ENCODE data around the gene SLC5A3. TPM values are rescaled to one million over a fixed set of nuclear protein-coding genes. Genes with fewer than 3 reads are reported as not detected.

Gene SLC5A3
- total and polyA plus RNA-seq, 2 donors (not counting 1 experiment from before 2014, with no cell fraction given) = 1.2 to 16.7 TPM

DNA sequence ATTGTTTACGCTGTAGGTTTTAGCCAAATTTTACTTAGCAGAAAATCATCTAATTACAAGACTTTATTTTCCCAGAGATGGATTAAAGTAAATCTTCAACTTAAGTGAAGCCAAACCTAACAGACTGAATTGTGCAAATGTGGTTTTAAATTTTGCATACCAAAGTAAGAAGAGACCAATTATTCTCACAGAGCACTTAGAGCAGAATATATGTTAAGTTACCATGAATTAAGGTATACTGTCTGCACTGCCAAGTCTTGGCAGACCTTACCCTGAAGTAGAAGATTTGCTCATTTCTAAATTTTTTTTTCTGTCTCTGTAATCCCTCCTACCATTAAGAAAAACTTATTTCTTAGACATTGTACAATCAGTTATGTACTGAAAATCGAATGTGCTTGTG lies 24.1 kb downstream of the SLC5A3 start:
- ATAC-seq (ENCODE audit: low read depth) (no peak), DNase-seq (no peak)
- TF ChIP-seq, protein P1, sequence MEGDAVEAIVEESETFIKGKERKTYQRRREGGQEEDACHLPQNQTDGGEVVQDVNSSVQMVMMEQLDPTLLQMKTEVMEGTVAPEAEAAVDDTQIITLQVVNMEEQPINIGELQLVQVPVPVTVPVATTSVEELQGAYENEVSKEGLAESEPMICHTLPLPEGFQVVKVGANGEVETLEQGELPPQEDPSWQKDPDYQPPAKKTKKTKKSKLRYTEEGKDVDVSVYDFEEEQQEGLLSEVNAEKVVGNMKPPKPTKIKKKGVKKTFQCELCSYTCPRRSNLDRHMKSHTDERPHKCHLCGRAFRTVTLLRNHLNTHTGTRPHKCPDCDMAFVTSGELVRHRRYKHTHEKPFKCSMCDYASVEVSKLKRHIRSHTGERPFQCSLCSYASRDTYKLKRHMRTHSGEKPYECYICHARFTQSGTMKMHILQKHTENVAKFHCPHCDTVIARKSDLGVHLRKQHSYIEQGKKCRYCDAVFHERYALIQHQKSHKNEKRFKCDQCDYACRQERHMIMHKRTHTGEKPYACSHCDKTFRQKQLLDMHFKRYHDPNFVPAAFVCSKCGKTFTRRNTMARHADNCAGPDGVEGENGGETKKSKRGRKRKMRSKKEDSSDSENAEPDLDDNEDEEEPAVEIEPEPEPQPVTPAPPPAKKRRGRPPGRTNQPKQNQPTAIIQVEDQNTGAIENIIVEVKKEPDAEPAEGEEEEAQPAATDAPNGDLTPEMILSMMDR (IDR thresholded peaks at IDR 0.05) = no peak
- no peak for TF ChIP-seq EZH2 (IDR thresholded peaks at IDR 0.05; ENCODE audit: borderline replicate concordance, insufficient read depth, low read depth, low read length, poor library complexity, severe bottlenecking)
- ChIA-PET CTCF (no interaction called here), POLR2A (no interaction called here)
- H3K9me3 ChIP-seq (ENCODE audit: control extremely low read depth in 1 of 3, control insufficient read depth in 2 of 3, insufficient read depth in 1 of 3, low read length in 2 of 3) = no peaks in the 10 kb centered on the region
- no peak overlapping the region for H3K27ac ChIP-seq (ENCODE audit: low read length in 2 of 2)
- no peaks in the 10 kb centered on the region for H3K27me3 ChIP-seq (replicated peaks in 1 of 4; ENCODE audit: control extremely low read depth in 1 of 4, control insufficient read depth in 3 of 4, insufficient read depth in 4 of 4, low read length in 3 of 4)
- H3K9me3 Mint-ChIP-seq (ENCODE audit: insufficient read depth) = no peaks in the 10 kb centered on the region
- H3K4me3 Mint-ChIP-seq = no peak overlapping the region
- no peak overlapping the region for H3K9ac ChIP-seq (ENCODE audit: low read length)
- peaks cover 3 to 10% of the 10 kb centered on the region in 2 donors for H3K4me1 ChIP-seq (ENCODE audit: control insufficient read depth in 2 of 2, insufficient read depth in 2 of 2, low read length in 2 of 2)
- whole genome bisulfite sequencing (ENCODE audit: insufficient coverage) = 100% methylated on average over 1 of the region's 2 CpGs
- intact Hi-C loops (cut with micrococcal nuclease) = no loop called here
- H3K4me1 Mint-ChIP-seq = peaks cover 64% of the 10 kb centered on the region
- H3K27ac Mint-ChIP-seq = no peak overlapping the region
- peaks cover 2 to 11% of the 10 kb centered on the region in 2 experiments for H3K36me3 ChIP-seq (replicated peaks in 1 of 2; ENCODE audit: control extremely low read depth in 1 of 2, control insufficient read depth in 1 of 2, extremely low read depth in 1 of 2, insufficient read depth in 2 of 2, low read length in 1 of 2)
- H3K4me2 ChIP-seq (replicated peaks; ENCODE audit: low read depth, low read length, poor library complexity, severe bottlenecking) = no peak overlapping the region
- H3K4me3 ChIP-seq (ENCODE audit: control extremely low read depth in 1 of 5, extremely low read depth in 1 of 5, insufficient read depth in 1 of 5, low read depth in 2 of 5, low read length in 4 of 5) = no peak overlapping the region
- H2AFZ ChIP-seq (ENCODE audit: insufficient read depth, low read depth, low read length, poor library complexity, severe bottlenecking) = no peak overlapping the region
- peaks cover 37% of the 10 kb centered on the region for H4K20me1 ChIP-seq (ENCODE audit: control insufficient read depth, insufficient read depth, low read length, poor library complexity, severe bottlenecking)
- peaks cover 76% of the 10 kb centered on the region for H3K79me2 ChIP-seq (ENCODE audit: control insufficient read depth, insufficient read depth, low read length)
- H3K27me3 Mint-ChIP-seq = no peaks in the 10 kb centered on the region

DNA sequence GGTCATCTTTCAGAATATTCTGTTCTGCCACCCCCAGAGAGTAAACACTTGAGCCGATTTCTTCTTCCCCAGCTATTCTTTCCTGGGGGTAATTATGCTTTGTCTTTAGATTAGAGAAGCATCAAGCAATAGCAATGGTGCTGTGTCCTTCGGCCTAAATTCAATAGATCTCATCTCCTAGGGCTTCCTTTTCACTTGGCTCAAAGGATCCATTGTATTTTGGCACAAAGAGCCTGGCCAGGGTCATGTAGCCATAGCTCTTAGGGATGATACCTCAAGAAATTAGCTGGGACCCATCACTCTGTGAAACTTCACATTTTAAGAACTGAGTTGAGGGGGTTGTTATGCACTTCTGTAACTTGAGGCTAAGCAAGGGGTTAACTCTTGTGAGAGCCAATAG lies 27.0 kb downstream of the SLC5A3 start:
- no peak overlapping the region for H3K4me3 ChIP-seq (ENCODE audit: control extremely low read depth in 1 of 5, extremely low read depth in 1 of 5, insufficient read depth in 1 of 5, low read depth in 2 of 5, low read length in 4 of 5)
- no peak for ATAC-seq (ENCODE audit: low read depth)
- H2AFZ ChIP-seq (ENCODE audit: insufficient read depth, low read depth, low read length, poor library complexity, severe bottlenecking) = no peak overlapping the region
- ChIA-PET POLR2A (no interaction called here), CTCF (interaction anchor here (1.0 to 1.9 kb wide), 4 partner anchors 9 to 495 kb away, joined by 3 to 8 read pairs (median 4); no protein-coding TSS in a partner anchor)
- Mint-ChIP-seq H3K4me1 (peaks cover 59% of the 10 kb centered on the region), H3K4me3 (no peak overlapping the region), H3K9me3 (ENCODE audit: insufficient read depth) (no peaks in the 10 kb centered on the region), H3K27ac (no peak overlapping the region), H3K27me3 (no peaks in the 10 kb centered on the region)
- no CpG with 5 or more reads among the region's 2 CpGs for WGBS (ENCODE audit: insufficient coverage)
- no peak overlapping the region for H3K27ac ChIP-seq (ENCODE audit: low read length in 2 of 2)
- no peak for TF ChIP-seq EZH2 (IDR thresholded peaks at IDR 0.05; ENCODE audit: borderline replicate concordance, insufficient read depth, low read depth, low read length, poor library complexity, severe bottlenecking)
- TF ChIP-seq, protein P1 (IDR thresholded peaks at IDR 0.05) = no peak
- H4K20me1 ChIP-seq (ENCODE audit: control insufficient read depth, insufficient read depth, low read length, poor library complexity, severe bottlenecking) = peaks cover 29% of the 10 kb centered on the region
- peaks cover under 1 to 8% of the 10 kb centered on the region in 2 experiments for H3K36me3 ChIP-seq (replicated peaks in 1 of 2; ENCODE audit: control extremely low read depth in 1 of 2, control insufficient read depth in 1 of 2, extremely low read depth in 1 of 2, insufficient read depth in 2 of 2, low read length in 1 of 2)
- H3K27me3 ChIP-seq (replicated peaks in 1 of 4; ENCODE audit: control extremely low read depth in 1 of 4, control insufficient read depth in 3 of 4, insufficient read depth in 4 of 4, low read length in 3 of 4) = no peaks in the 10 kb centered on the region
- no peak overlapping the region for H3K4me2 ChIP-seq (replicated peaks; ENCODE audit: low read depth, low read length, poor library complexity, severe bottlenecking)
- intact Hi-C loops (cut with micrococcal nuclease) = no loop called here
- H3K9ac ChIP-seq (ENCODE audit: low read length) = no peak overlapping the region
- no peaks in the 10 kb centered on the region for H3K9me3 ChIP-seq (ENCODE audit: control extremely low read depth in 1 of 3, control insufficient read depth in 2 of 3, insufficient read depth in 1 of 3, low read length in 2 of 3)
- H3K4me1 ChIP-seq (ENCODE audit: control insufficient read depth in 2 of 2, insufficient read depth in 2 of 2, low read length in 2 of 2) = peaks cover 0 to 7% of the 10 kb centered on the region in 2 donors
- DNase-seq = no peak
- H3K79me2 ChIP-seq (ENCODE audit: control insufficient read depth, insufficient read depth, low read length) = peaks cover 73% of the 10 kb centered on the region

Measured in B cell (primary cell).